ENCODE data around the gene NLGN3. TPM values are rescaled to one million over a fixed set of nuclear protein-coding genes. Genes with fewer than 3 reads are reported as not detected.
"Not testable (repeated sequence)": the region's sequence is repeated elsewhere in the genome, so short reads cannot be mapped to it uniquely, and the experiment has no call there.

Gene NLGN3
- total RNA-seq, 4 donors from 2014 or later = 10.4 to 19.2 (median 10.8) TPM

DNA sequence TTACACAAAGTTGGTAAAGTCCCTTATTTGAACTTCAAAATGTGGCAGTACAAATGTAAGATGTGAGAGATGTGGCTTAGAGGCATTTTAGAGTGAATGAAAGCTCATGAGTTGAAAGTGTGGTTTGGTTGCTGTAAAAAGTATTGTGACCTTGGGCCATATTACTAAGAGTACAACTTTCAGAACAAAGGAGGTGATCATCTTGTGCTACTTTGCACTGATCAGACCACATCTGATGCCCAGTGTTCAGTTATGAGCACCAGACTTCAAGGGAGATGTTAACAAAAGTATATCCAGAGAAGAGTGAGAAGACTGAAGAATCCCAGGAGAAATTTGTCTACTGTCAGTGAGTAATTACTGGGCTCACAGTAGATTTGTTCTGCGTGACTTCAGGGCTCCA lies 30.2 kb downstream of the NLGN3 start:
- 78 to 90% methylated on average over 1 of the region's 1 CpG for WGBS, 2 donors
- TF ChIP-seq EP300 (IDR thresholded peaks at IDR 0.05) = no peak
- TF ChIP-seq, protein P1, sequence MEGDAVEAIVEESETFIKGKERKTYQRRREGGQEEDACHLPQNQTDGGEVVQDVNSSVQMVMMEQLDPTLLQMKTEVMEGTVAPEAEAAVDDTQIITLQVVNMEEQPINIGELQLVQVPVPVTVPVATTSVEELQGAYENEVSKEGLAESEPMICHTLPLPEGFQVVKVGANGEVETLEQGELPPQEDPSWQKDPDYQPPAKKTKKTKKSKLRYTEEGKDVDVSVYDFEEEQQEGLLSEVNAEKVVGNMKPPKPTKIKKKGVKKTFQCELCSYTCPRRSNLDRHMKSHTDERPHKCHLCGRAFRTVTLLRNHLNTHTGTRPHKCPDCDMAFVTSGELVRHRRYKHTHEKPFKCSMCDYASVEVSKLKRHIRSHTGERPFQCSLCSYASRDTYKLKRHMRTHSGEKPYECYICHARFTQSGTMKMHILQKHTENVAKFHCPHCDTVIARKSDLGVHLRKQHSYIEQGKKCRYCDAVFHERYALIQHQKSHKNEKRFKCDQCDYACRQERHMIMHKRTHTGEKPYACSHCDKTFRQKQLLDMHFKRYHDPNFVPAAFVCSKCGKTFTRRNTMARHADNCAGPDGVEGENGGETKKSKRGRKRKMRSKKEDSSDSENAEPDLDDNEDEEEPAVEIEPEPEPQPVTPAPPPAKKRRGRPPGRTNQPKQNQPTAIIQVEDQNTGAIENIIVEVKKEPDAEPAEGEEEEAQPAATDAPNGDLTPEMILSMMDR (IDR thresholded peaks at IDR 0.05) = no peak
- no peak for TF ChIP-seq POLR2A (IDR thresholded peaks at IDR 0.05)
- H3K4me3 ChIP-seq = no peak overlapping the region
- H3K27me3 ChIP-seq = peaks cover 0 to 8% of the 10 kb centered on the region in 2 donors
- H3K36me3 ChIP-seq = no peaks in the 10 kb centered on the region
- no peaks in the 10 kb centered on the region for H3K4me1 ChIP-seq
- no peak overlapping the region for H3K27ac ChIP-seq
- DNase-seq (ENCODE audit: low spot score in 2 of 2) = no peak
- no peaks in the 10 kb centered on the region for H3K9me3 ChIP-seq

DNA sequence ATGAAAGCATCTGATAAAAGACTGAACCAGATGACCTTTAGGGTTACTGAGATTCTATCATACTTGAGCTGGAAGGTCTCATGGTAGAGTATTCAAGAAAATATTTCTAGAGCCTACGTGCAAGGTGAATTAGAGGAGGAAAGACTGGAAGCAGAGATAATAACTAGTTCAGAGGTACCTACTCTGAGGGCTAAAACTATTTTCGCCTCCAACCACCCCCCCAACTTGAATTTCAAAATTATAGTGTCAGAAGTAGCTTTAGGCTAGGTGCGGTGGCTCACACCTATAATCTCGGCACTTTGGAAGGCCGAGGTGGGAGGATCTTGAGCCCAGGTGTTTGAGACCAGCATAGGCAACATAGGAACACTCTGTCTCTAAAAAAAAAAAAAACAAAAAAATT lies 30.9 kb downstream of the NLGN3 start:
- TF ChIP-seq, protein P1 (IDR thresholded peaks at IDR 0.05) = no peak
- TF ChIP-seq POLR2A (IDR thresholded peaks at IDR 0.05) (no peak), EP300 (IDR thresholded peaks at IDR 0.05) (no peak)
- H3K27me3 ChIP-seq = peaks cover 0 to 8% of the 10 kb centered on the region in 2 donors
- 85 to 91% methylated on average over 5 of the region's 5 CpGs for WGBS, 2 donors
- H3K36me3 ChIP-seq = no peaks in the 10 kb centered on the region
- no peak overlapping the region for H3K27ac ChIP-seq
- no peak overlapping the region for H3K4me3 ChIP-seq
- no peaks in the 10 kb centered on the region for H3K9me3 ChIP-seq
- H3K4me1 ChIP-seq = no peaks in the 10 kb centered on the region
- no peak for DNase-seq (ENCODE audit: low spot score in 2 of 2)

DNA sequence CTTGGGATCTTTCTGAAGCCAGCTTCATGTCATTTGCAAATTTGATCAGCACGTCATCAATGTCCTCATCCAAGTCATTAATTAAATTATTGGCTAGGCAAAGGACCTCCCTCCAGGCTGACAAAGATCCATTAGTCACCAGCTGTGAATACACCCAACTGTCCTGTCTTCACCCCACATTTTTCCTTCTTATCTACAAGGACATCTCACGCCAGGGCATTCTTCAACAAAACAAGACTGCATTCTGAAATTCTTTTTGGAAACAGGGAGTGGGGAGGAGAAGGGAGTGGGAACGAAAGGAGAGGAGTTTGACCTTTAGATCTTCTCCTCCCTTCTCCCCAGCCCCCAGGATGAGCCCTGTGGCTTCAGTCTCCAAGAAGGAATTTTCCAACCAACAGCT lies 32.7 kb downstream of the NLGN3 start:
- Histone ChIP-seq H3K4me3 (no peak overlapping the region), H3K36me3 (no peaks in the 10 kb centered on the region), H3K27me3 (peaks cover 0 to 8% of the 10 kb centered on the region in 2 donors), H3K9me3 (no peaks in the 10 kb centered on the region), H3K27ac (no peak overlapping the region), H3K4me1 (peaks cover 0 to 6% (median 0%) of the 10 kb centered on the region in 4 donors)
- WGBS, 2 donors = 7 to 47% methylated on average over 3 of the region's 3 CpGs
- TF ChIP-seq EP300 (IDR thresholded peaks at IDR 0.05) (no peak), POLR2A (IDR thresholded peaks at IDR 0.05) (no peak)
- TF ChIP-seq, protein P1 (IDR thresholded peaks at IDR 0.05) = no peak
- no peak for DNase-seq (ENCODE audit: low spot score in 2 of 2)

DNA sequence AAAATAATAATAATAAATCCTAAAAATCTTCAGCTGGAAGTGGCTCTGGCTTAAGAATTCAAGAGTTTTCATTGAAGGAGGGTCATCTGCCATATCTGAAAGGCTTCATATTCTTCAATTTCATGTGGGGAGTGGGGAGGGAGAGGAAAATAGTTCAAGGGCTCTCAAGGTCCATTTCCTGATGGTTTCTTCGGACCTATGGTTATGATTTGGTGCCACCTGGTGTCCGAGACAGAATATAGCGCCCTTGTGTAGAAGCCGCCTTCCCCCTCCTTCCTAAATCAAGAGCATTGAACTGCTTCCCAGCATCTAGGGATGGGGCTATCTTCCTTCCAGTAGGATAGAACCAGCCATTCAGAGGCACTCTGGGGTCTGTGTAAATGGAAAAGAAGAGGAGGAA lies 34.3 kb downstream of the NLGN3 start:
- peak; percentile 16 to 40 for DNase-seq (ENCODE audit: low spot score in 2 of 2)
- H3K27ac ChIP-seq = no peak overlapping the region
- WGBS, 2 donors = 4 to 6% methylated on average over 4 of the region's 4 CpGs
- no peaks in the 10 kb centered on the region for H3K36me3 ChIP-seq
- TF ChIP-seq, protein P1 (IDR thresholded peaks at IDR 0.05) = peak; percentile 55 to 77 (median 64)
- TF ChIP-seq POLR2A (IDR thresholded peaks at IDR 0.05) (no peak), EP300 (IDR thresholded peaks at IDR 0.05) (no peak)
- H3K4me3 ChIP-seq = no peak overlapping the region
- peaks cover 0 to 15% (median 0%) of the 10 kb centered on the region in 4 donors for H3K4me1 ChIP-seq
- peaks cover 0 to 8% of the 10 kb centered on the region in 2 donors for H3K27me3 ChIP-seq
- no peaks in the 10 kb centered on the region for H3K9me3 ChIP-seq

DNA sequence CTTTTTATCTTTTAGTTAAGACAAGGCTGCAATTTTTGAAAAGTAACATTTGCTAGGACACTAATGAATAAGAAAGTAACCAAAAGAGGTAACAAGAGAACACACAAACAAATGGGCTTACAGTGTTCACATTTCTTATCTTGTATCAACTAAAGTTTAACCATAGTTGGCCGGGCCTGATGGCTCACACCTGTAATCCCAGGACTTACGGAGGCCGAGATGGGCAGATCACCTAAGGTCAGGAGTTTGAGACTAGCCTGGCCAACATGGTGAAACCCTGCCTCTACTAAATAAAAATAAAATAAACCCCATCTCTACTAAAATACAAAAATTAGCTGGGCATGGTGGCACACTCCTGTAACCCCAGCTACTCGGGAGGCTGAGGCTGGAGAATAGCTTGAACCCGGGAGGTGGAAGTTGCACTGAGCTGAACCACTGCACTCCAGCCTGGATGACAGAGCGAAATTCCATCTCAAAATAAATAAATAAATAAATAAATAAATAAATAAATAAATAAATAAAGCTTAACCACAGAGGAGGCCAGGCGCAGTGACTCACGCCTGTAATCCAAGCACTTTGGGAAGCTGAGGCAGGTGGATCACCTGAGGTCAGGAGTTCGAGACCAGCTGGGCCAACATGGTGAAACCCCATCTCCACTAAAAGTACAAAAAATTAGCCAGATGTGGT lies 36.1 kb downstream of the NLGN3 start:
- 82 to 94% methylated on average over 9 of the region's 9 CpGs for WGBS, 2 donors
- H3K27ac ChIP-seq = peak overlapping the region in 1 of 4 donors; percentile 94
- H3K9me3 ChIP-seq; H3K36me3 ChIP-seq; H3K4me3 ChIP-seq; H3K27me3 ChIP-seq; DNase-seq (ENCODE audit: low spot score in 2 of 2): not testable (repeated sequence)
- peaks cover 0 to 15% (median 0%) of the 10 kb centered on the region in 4 donors for H3K4me1 ChIP-seq

All from tibial nerve (tissue), 4 donors.